Keratinocyte (primary cell): Measurements from ENCODE around the gene JHY. TPM values are rescaled to one million over a fixed set of nuclear protein-coding genes. Genes with fewer than 3 reads are reported as not detected.

Experiments
- DNase-seq: peaks from one replicate; pipeline ENCODE4 v3.0.0-alpha.2; 2011; ENCODE audit warnings: low read depth, missing footprints, low spot score
- FAIRE-seq: peaks from 2 replicates; lab custom pipeline; 2011; peaks lifted over from hg19 to GRCh38; lab: Jason Lieb, UNC
- H2AFZ ChIP-seq: 2 replicates; pipeline ENCODE4 v1.6.0; 2012; ENCODE audit warnings: low read length, control low read depth, inconsistent platforms; ENCODE audit not compliant: control insufficient read depth
- H3K27ac ChIP-seq: 2 replicates; pipeline ENCODE4 v1.5.1; 2011; ENCODE audit warnings: low read length; ENCODE audit not compliant: control insufficient read depth, insufficient read depth
- H3K27me3 ChIP-seq: 3 replicates; pipeline ENCODE4 v1.6.0; 2011; ENCODE audit warnings: low read length; ENCODE audit not compliant: control insufficient read depth, insufficient read depth; ENCODE audit errors: extremely low read depth
- H3K36me3 ChIP-seq, 2 experiments: 2 replicates in 1 of 2; 3 replicates in 1 of 2; pipeline ENCODE4 v1.5.1; 2011; ENCODE audit warnings: low read length in 2 of 2, mild to moderate bottlenecking in 1 of 2; ENCODE audit not compliant: control insufficient read depth in 2 of 2, insufficient read depth in 2 of 2; ENCODE audit errors: extremely low read depth in 1 of 2
- H3K4me1 ChIP-seq: 3 replicates; pipeline ENCODE4 v1.5.1; 2011; ENCODE audit warnings: low read length; ENCODE audit not compliant: control insufficient read depth, insufficient read depth; ENCODE audit errors: extremely low read depth
- H3K4me2 ChIP-seq: 3 replicates; pipeline ENCODE4 v1.6.0; 2011; ENCODE audit warnings: low read depth, low read length; ENCODE audit not compliant: control insufficient read depth, insufficient read depth; ENCODE audit errors: extremely low read depth
- H3K4me3 ChIP-seq, 3 experiments: fragments of 200-600 bp in 1 of 3; sonication (generic) in 1 of 3; 2 replicates in 2 of 3; 3 replicates in 1 of 3; pipeline ENCODE4 v1.5.1; 2011 to 2016; ENCODE audit warnings: low read length in 3 of 3, mild to moderate bottlenecking in 3 of 3, control low read depth in 2 of 3, inconsistent platforms in 1 of 3, low read depth in 1 of 3, mixed read lengths in 1 of 3, mixed run types in 1 of 3, moderate library complexity in 1 of 3; ENCODE audit not compliant: control insufficient read depth in 2 of 3, insufficient read depth in 2 of 3; ENCODE audit errors: extremely low read depth in 1 of 3
- H3K79me2 ChIP-seq: 2 replicates; pipeline ENCODE4 v1.6.0; 2012; ENCODE audit warnings: low read length; ENCODE audit not compliant: control insufficient read depth, insufficient read depth
- H3K9ac ChIP-seq: 3 replicates; pipeline ENCODE4 v1.6.0; 2011; ENCODE audit warnings: low read length; ENCODE audit not compliant: control insufficient read depth, insufficient read depth; ENCODE audit errors: extremely low read depth
- H3K9me1 ChIP-seq: 3 replicates; pipeline ENCODE4 v1.6.0; 2011; ENCODE audit warnings: low read length; ENCODE audit not compliant: control insufficient read depth, insufficient read depth; ENCODE audit errors: extremely low read depth
- H3K9me3 ChIP-seq: 2 replicates; pipeline ENCODE4 v1.5.1; 2012; ENCODE audit warnings: low read depth, low read length; ENCODE audit not compliant: control insufficient read depth
- H4K20me1 ChIP-seq: 3 replicates; pipeline ENCODE4 v1.6.0; 2011; ENCODE audit warnings: low read length; ENCODE audit not compliant: control insufficient read depth, insufficient read depth; ENCODE audit errors: extremely low read depth
- CTCF ChIP-seq, 3 experiments: IDR thresholded peaks in 1 of 3; conservative IDR thresholded peaks in 1 of 3; optimal IDR thresholded peaks in 1 of 3; 2 replicates in 2 of 3; 3 replicates in 1 of 3; pipeline versions ENCODE3 to v1.5.1; 2011; ENCODE audit warnings: low read length in 3 of 3, mild to moderate bottlenecking in 3 of 3, moderate library complexity in 2 of 3, control low read depth in 1 of 3, inconsistent platforms in 1 of 3; ENCODE audit not compliant: insufficient read depth in 2 of 3; ENCODE audit errors: extremely low read depth in 1 of 3
- EZH2 ChIP-seq: IDR thresholded peaks from one replicate; pipeline ENCODE4 v1.6.1; 2012; ENCODE audit warnings: inconsistent platforms, mild to moderate bottlenecking, low read length, moderate library complexity
- dilution Hi-C: fragments of 300-500 bp; cut with MboI; formaldehyde crosslinking; loops from one replicate; pipeline ENCODE4 v1.7.0; 2020; ENCODE audit warnings: low sequenced_read_pairs; ENCODE audit not compliant: extremely low pct_ligation_motif_present
- polyA plus RNA-seq, 5 experiments: library from polyadenylated mRNA; depleted of rRNA in 3 of 5; stranded (reverse) in 3 of 5; stranded (forward) in 1 of 5; unstranded in 1 of 5; fragments of >200 nt; gene quantifications; 1 replicate in 1 of 5; 2 replicates in 3 of 5; 3 replicates in 1 of 5; pipeline versions ENCODE4 v1.2.1 to v1.2.3, GENCODE V29; 2011 to 2012; ENCODE audit warnings: missing spikeins in 2 of 5, low read depth in 1 of 5, low replicate concordance in 1 of 5

The JHY gene
- polyA plus RNA-seq, 1 donor (not counting 4 experiments of a cell fraction or from before 2014, with no cell fraction given): 3.9 TPM

- no peak for FAIRE-seq
- Histone ChIP-seq H3K79me2 (no peaks in the 10 kb centered on the region), H3K4me3 (no peak overlapping the region), H4K20me1 (no peaks in the 10 kb centered on the region), H3K4me1 (peaks cover 2% of the 10 kb centered on the region), H3K9me3 (no peaks in the 10 kb centered on the region), H3K27me3 (no peaks in the 10 kb centered on the region), H3K27ac (no peak overlapping the region), H3K9me1 (no peaks in the 10 kb centered on the region), H3K4me2 (no peak overlapping the region), H3K36me3 (no peaks in the 10 kb centered on the region), H2AFZ (no peak overlapping the region), H3K9ac (no peak overlapping the region)
- TF ChIP-seq EZH2 (no peak), CTCF (optimal IDR thresholded peaks at IDR 0.05 in 1 of 3, IDR thresholded peaks at IDR 0.05 in 1 of 3, conservative IDR thresholded peaks at IDR 0.05 in 1 of 3; ENCODE audit: extremely low read depth in 1 of 3, insufficient read depth in 2 of 3, low read length in 3 of 3) (no peak)
- dilution Hi-C loops: no loop called here
- no peak for DNase-seq
These were observed 45.6 kb upstream of the JHY start for GRCh38 chr11:122836916-122837315.

- TF ChIP-seq CTCF (optimal IDR thresholded peaks at IDR 0.05 in 1 of 3, IDR thresholded peaks at IDR 0.05 in 1 of 3, conservative IDR thresholded peaks at IDR 0.05 in 1 of 3; ENCODE audit: extremely low read depth in 1 of 3, insufficient read depth in 2 of 3, low read length in 3 of 3) (no peak), EZH2 (no peak)
- dilution Hi-C loops: no loop called here
- H3K36me3 ChIP-seq: no peaks in the 10 kb centered on the region
- FAIRE-seq: no peak
- DNase-seq: no peak
- H3K4me3 ChIP-seq: no peak overlapping the region
- H4K20me1 ChIP-seq: no peaks in the 10 kb centered on the region
- no peaks in the 10 kb centered on the region for H3K9me1 ChIP-seq
- peaks cover 2% of the 10 kb centered on the region for H3K4me1 ChIP-seq
- no peaks in the 10 kb centered on the region for H3K79me2 ChIP-seq
- H3K9me3 ChIP-seq: no peaks in the 10 kb centered on the region
- no peaks in the 10 kb centered on the region for H3K27me3 ChIP-seq
- no peak overlapping the region for H3K27ac ChIP-seq
- no peak overlapping the region for H3K9ac ChIP-seq
- no peak overlapping the region for H2AFZ ChIP-seq
- no peak overlapping the region for H3K4me2 ChIP-seq
These were observed 44.8 kb upstream of the JHY start for GRCh38 chr11:122837528-122838346.
